ENCODE results near the gene PPFIA1.

PPFIA1 gene

DNA sequence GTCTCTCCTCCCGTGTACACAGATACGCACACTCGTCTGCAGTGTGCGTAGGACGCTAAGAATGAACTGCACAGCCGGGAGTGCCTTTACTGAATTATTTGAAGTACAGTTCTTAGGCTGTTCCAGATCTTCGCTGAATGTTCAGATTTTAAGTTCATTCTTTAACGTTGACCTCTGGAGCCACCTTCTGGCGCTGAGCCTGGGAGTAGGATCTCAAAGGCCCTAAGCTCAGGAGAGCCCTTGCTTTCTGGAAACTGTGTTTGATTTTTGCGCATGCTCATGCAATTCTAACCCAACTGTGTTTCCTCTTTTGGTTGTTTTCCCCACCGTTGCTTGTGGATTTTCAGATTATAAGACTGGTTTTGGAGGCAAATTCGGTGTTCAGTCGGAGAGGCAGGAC is 150.6 kb downstream of the PPFIA1 start:
- H3K9me3 ChIP-seq (ENCODE audit: control insufficient read depth, low read length): no peaks in the 10 kb centered on the region
- no peak overlapping the region for H3K4me2 ChIP-seq (ENCODE audit: low read length)
- H3K4me3 ChIP-seq (ENCODE audit: low read depth, low read length): no peak overlapping the region
- H3K9ac ChIP-seq: no peak overlapping the region
- H3K79me2 ChIP-seq: no peaks in the 10 kb centered on the region
- TF ChIP-seq, protein P1, sequence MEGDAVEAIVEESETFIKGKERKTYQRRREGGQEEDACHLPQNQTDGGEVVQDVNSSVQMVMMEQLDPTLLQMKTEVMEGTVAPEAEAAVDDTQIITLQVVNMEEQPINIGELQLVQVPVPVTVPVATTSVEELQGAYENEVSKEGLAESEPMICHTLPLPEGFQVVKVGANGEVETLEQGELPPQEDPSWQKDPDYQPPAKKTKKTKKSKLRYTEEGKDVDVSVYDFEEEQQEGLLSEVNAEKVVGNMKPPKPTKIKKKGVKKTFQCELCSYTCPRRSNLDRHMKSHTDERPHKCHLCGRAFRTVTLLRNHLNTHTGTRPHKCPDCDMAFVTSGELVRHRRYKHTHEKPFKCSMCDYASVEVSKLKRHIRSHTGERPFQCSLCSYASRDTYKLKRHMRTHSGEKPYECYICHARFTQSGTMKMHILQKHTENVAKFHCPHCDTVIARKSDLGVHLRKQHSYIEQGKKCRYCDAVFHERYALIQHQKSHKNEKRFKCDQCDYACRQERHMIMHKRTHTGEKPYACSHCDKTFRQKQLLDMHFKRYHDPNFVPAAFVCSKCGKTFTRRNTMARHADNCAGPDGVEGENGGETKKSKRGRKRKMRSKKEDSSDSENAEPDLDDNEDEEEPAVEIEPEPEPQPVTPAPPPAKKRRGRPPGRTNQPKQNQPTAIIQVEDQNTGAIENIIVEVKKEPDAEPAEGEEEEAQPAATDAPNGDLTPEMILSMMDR (IDR thresholded peaks at IDR 0.05): no peak
- H2AFZ ChIP-seq: no peak overlapping the region
- no peaks in the 10 kb centered on the region for H3K36me3 ChIP-seq (ENCODE audit: control insufficient read depth, insufficient read depth, low read length)
- H3K27ac ChIP-seq: no peak overlapping the region
- H3K4me1 ChIP-seq: no peaks in the 10 kb centered on the region
- no peaks in the 10 kb centered on the region for H3K27me3 ChIP-seq (ENCODE audit: control insufficient read depth, insufficient read depth, low read length)

DNA sequence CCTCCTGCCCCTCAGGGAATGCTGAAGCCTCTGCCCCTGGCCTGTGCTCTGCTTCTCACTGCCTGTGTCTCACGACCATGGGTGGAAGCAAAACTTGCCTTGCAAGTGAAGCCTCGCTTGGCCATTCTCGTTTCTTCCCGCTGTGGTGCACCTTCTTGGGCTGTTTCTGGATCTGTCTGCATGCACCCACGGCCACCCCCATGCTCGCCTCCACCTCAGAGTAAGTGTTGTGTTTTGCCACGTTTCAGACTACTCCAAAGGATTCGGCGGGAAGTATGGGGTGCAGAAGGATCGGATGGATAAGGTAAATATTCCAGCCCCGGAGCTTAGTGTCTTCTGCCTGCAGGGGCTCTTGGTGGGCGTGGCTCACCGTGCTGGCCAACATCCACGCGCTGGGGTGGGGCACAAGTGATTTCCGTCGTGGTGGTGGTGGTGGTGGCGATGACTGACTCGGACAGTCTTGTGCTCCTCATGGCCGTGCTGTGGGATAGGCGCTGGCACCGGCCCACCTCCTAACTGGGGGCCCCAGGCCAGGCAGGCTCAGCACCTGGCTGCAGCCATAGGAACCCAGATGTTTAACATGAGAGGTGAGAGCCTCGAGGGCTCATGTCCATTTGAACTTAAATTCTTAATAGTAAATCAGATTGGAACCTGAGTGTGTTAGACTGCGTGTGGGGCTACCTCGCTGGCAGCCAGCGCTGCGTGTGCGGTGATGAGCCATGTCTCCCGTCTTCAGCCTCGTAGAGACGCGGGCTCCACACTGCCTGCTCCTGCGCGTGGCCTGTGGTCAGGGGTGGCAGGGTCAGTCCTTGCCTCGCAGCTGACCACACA is 152.4 kb downstream of the PPFIA1 start:
- TF ChIP-seq, protein P1 (IDR thresholded peaks at IDR 0.05): no peak
- Histone ChIP-seq H3K4me2 (ENCODE audit: low read length) (no peak overlapping the region), H3K79me2 (no peaks in the 10 kb centered on the region), H3K4me1 (no peaks in the 10 kb centered on the region), H3K36me3 (ENCODE audit: control insufficient read depth, insufficient read depth, low read length) (no peaks in the 10 kb centered on the region), H3K9me3 (ENCODE audit: control insufficient read depth, low read length) (no peaks in the 10 kb centered on the region), H2AFZ (no peak overlapping the region), H3K27me3 (ENCODE audit: control insufficient read depth, insufficient read depth, low read length) (no peaks in the 10 kb centered on the region), H3K9ac (no peak overlapping the region), H3K27ac (no peak overlapping the region), H3K4me3 (ENCODE audit: low read depth, low read length) (no peak overlapping the region)

DNA sequence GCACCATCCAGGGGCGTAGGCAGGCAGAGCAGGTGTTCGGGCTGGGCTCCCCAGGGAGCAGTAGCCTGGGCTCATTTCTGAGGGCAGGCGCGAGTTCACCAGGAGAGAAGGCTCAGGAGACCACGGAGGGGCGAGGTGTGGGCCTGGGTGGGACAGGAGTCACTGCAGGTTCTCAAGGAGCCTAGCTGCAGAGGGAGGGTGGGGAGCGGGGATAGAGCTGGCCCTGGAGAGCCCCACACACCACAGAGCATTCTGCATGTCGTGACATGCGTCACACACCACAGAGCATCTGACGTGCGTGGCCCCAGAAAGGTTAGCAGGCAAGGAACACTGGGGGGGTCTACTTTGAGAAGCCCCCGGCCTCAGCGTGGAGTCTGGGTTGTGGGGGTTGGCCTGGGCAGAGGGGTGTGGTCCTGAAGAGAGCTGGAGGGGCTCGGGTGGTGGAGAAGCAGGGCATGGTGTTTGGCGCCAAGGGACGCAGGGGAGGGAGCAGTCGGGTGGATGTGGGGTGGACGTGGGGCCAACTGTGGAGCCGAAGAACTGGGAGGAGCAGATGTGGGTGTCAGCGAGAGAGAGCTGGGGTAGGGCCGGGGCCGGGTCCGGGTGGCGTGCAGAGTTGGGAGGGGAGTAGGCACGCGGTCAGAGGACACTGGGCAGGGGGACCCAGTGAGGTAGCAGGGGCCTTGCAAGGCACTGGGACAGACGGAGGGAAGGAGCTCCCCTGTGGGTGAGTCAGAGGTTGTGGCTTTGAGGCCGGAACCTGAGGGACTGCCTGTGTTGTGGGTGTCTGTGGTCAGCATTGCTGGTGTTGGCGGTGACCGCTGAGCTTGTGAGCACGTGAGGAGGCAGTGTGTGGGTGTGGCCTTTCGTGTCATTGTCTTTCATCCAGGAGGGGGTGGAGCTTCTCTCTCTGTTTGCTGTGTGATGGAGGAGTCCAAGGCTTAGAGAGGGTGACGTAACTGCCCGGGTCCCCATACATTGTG is 153.3 kb downstream of the PPFIA1 start:
- H3K9me3 ChIP-seq (ENCODE audit: control insufficient read depth, low read length): no peaks in the 10 kb centered on the region
- H3K27ac ChIP-seq: no peak overlapping the region
- no peak overlapping the region for H3K9ac ChIP-seq
- H3K4me1 ChIP-seq: no peaks in the 10 kb centered on the region
- H3K79me2 ChIP-seq: no peaks in the 10 kb centered on the region
- H3K4me2 ChIP-seq (ENCODE audit: low read length): no peak overlapping the region
- TF ChIP-seq, protein P1 (IDR thresholded peaks at IDR 0.05): no peak
- no peaks in the 10 kb centered on the region for H3K27me3 ChIP-seq (ENCODE audit: control insufficient read depth, insufficient read depth, low read length)
- no peak overlapping the region for H3K4me3 ChIP-seq (ENCODE audit: low read depth, low read length)
- no peak overlapping the region for H2AFZ ChIP-seq
- no peaks in the 10 kb centered on the region for H3K36me3 ChIP-seq (ENCODE audit: control insufficient read depth, insufficient read depth, low read length)

DNA sequence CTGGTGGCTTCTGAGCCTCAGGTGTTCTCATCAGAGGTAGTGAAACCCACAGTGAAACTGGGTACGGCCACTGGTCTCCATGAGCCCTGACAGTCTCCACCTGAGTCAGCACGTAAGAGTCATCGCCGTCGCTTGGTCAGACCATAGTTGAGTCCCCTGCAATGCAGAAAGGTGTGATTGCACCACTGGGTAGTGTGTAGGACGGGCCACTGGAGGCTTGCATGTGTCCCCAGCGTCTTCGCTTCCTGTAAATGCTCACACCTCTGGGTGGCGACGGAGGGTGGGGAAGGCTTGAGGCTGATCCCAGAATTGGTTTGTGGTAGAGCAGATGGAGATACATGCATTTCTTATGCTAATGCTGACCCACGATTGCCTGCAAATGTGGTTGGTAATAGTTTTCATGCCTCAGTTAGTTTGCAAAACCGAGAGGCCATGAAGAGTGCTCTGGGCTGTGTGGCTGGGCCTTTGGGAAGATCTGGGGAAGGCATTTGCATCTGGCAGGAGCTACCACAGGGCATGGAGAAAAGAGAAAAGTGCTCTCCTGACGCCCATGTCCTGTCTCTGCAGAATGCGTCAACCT is 154.4 kb downstream of the PPFIA1 start:
- Histone ChIP-seq H3K4me2 (ENCODE audit: low read length) (no peak overlapping the region), H3K36me3 (ENCODE audit: control insufficient read depth, insufficient read depth, low read length) (no peaks in the 10 kb centered on the region), H3K4me3 (ENCODE audit: low read depth, low read length) (no peak overlapping the region), H3K4me1 (no peaks in the 10 kb centered on the region), H3K9ac (no peak overlapping the region), H3K27ac (no peak overlapping the region), H3K79me2 (no peaks in the 10 kb centered on the region), H2AFZ (no peak overlapping the region), H3K9me3 (ENCODE audit: control insufficient read depth, low read length) (no peaks in the 10 kb centered on the region), H3K27me3 (ENCODE audit: control insufficient read depth, insufficient read depth, low read length) (no peaks in the 10 kb centered on the region)
- TF ChIP-seq, protein P1 (IDR thresholded peaks at IDR 0.05): no peak
